Measurements from ENCODE around the gene FANCC. TPM values are rescaled to one million over a fixed set of nuclear protein-coding genes. Genes with fewer than 3 reads are reported as not detected.

FANCC gene
- total RNA-seq, 4 donors from 2014 or later: 2.2 to 9.3 (median 6.5) TPM

GRCh38 chr9:95317893-95318211 lies 343 bp upstream of the FANCC start:
- DNase-seq: no peak
- intact Hi-C loops (cut with DNase I): no loop called here
- TF ChIP-seq CTCF (IDR thresholded peaks at IDR 0.05): no peak
- TF ChIP-seq POLR2A (IDR thresholded peaks at IDR 0.05): peak in 1 of 4 donors; percentile 30
- peak overlapping the region; percentile 95 to 100 (median 96) for H3K27ac ChIP-seq
- peak overlapping the region; percentile 87 to 100 (median 93) for H3K4me3 ChIP-seq
- H3K27me3 ChIP-seq: no peaks in the 10 kb centered on the region
- H3K9me3 ChIP-seq: no peaks in the 10 kb centered on the region
- peaks cover 4 to 33% (median 11%) of the 10 kb centered on the region in 3 donors for H3K4me1 ChIP-seq
- no peaks in the 10 kb centered on the region for H3K36me3 ChIP-seq
- WGBS, 2 donors: 2 to 5% methylated on average over 10 of the region's 10 CpGs

DNA sequence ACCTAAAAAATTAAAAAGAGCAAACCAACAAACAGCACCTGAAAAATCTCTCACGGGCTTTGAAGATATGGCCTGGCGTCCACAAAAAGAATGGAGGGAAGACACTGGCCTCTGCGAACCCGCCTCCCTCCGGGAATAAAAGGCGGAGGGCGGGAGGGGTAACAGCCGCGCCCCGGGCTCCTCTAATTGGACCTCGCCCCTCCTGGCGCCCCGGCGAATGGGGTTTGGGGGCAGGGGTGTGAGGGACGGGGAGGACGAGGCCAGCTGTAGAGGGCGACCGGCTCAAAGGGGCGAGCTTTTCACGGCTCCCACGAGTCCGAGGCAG lies 753 bp downstream of the FANCC start:
- 1 to 7% methylated on average over 5 to 12 of the region's 22 CpGs for WGBS, 2 donors
- no peak for DNase-seq
- Histone ChIP-seq H3K27me3 (no peaks in the 10 kb centered on the region), H3K27ac (peak overlapping the region; percentile 95 to 100 (median 96)), H3K4me3 (peak overlapping the region; percentile 87 to 100 (median 93)), H3K4me1 (peaks cover 4 to 40% (median 11%) of the 10 kb centered on the region in 3 donors), H3K9me3 (no peaks in the 10 kb centered on the region), H3K36me3 (no peaks in the 10 kb centered on the region)
- intact Hi-C loops (cut with DNase I): no loop called here
- no peak for TF ChIP-seq POLR2A (IDR thresholded peaks at IDR 0.05)
- no peak for TF ChIP-seq CTCF (IDR thresholded peaks at IDR 0.05)

DNA sequence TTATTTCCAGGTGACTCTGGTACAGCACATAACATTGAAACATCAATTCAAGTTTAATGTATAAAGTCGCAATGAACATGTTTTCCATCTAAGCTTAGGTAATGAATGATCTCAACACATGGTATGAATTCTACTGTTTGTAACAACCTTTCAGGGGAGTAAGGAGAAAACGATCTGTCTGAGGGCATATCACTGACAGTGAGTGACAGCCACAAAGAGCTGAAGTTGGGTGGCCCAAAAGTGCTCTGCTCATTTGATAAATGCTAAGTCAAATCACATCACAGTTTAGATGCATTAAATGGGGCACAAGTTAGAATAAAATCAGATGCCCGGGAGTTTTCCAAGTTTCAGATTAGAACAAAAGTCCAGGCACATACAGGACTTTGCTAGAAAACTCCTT lies 1.2 kb downstream of the FANCC start:
- TF ChIP-seq POLR2A (IDR thresholded peaks at IDR 0.05): no peak
- TF ChIP-seq CTCF (IDR thresholded peaks at IDR 0.05): no peak
- intact Hi-C loops (cut with DNase I): no loop called here

GRCh38 chr9:95315108-95315746 lies 2.3 kb downstream of the FANCC start:
- H3K27me3 ChIP-seq: no peaks in the 10 kb centered on the region
- no peaks in the 10 kb centered on the region for H3K36me3 ChIP-seq
- H3K4me3 ChIP-seq: no peak overlapping the region
- no peaks in the 10 kb centered on the region for H3K9me3 ChIP-seq
- WGBS, 2 donors: 92 to 94% methylated on average over 12 of the region's 12 CpGs
- peaks cover 4 to 40% (median 11%) of the 10 kb centered on the region in 3 donors for H3K4me1 ChIP-seq
- no peak for DNase-seq
- TF ChIP-seq CTCF (IDR thresholded peaks at IDR 0.05): no peak
- TF ChIP-seq POLR2A (IDR thresholded peaks at IDR 0.05): no peak
- no peak overlapping the region for H3K27ac ChIP-seq
- intact Hi-C loops (cut with DNase I): no loop called here

More for the DNA sequence above, 1.2 kb downstream of the FANCC start:
- peak overlapping the region; percentile 87 to 100 (median 93) for H3K4me3 ChIP-seq
- no peak for DNase-seq
- H3K4me1 ChIP-seq: peaks cover 4 to 40% (median 11%) of the 10 kb centered on the region in 3 donors
- H3K9me3 ChIP-seq: no peaks in the 10 kb centered on the region
- no peaks in the 10 kb centered on the region for H3K36me3 ChIP-seq
- WGBS, 2 donors: 32 to 34% methylated on average over 3 of the region's 3 CpGs
- peak overlapping the region; percentile 95 to 100 (median 96) for H3K27ac ChIP-seq
- H3K27me3 ChIP-seq: no peaks in the 10 kb centered on the region

DNA sequence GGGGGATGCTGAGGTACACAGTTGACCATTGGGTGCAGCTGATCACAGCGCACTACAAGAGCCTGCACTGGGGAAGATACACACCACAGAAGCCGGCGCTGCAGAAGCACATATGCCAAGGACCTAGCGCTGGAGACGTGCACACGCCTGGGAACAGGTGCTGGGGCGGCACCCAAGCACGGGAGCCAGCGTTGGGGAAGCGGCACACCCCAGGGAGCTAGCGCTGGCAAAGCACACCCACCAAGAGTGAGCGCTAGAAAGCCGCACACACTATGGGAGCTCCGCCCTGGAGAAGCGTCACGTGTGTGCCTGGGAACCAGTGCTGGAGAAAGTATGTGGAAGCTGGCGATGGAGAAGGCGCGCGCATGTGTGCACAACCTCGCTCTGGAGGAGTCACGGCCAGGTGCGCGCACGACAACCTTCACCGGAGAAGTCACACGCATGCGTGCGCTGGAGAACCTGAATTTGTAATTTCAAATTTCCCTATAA lies 4.5 kb downstream of the FANCC start:
- Histone ChIP-seq H3K4me1 (peaks cover 4 to 38% (median 11%) of the 10 kb centered on the region in 3 donors), H3K4me3 (peak overlapping the region; percentile 8 to 62 (median 38)), H3K27me3 (no peaks in the 10 kb centered on the region), H3K36me3 (no peaks in the 10 kb centered on the region), H3K9me3 (no peaks in the 10 kb centered on the region), H3K27ac (no peak overlapping the region)
- intact Hi-C loops (cut with DNase I): no loop called here
- TF ChIP-seq CTCF (IDR thresholded peaks at IDR 0.05) (peak in 1 of 6 experiments; percentile 14), POLR2A (IDR thresholded peaks at IDR 0.05) (no peak)
- 40 to 50% methylated on average over 16 to 21 of the region's 29 CpGs for WGBS, 2 donors
- no peak for DNase-seq
